AG04450 (cell line): ENCODE data around the gene MX2. TPM values are rescaled to one million over a fixed set of nuclear protein-coding genes. Genes with fewer than 3 reads are reported as not detected.

ENCODE experiments used
- CTCF ChIA-PET: fragments of 300-600, 350-600 bp; formaldehyde crosslinking; extraction: SDS; loops from one replicate; lab custom pipeline; 2022; ENCODE audit warnings: antibody characterized with exemption, inconsistent platforms; lab: Charles Lee
- POLR2A ChIA-PET: fragments of 350-600 bp; formaldehyde crosslinking; extraction: SDS; loops from one replicate; lab custom pipeline; 2021; ENCODE audit warnings: antibody characterized with exemption, inconsistent platforms; lab: Yijun Ruan, JAX
- DNase-seq: peaks from one replicate; pipeline ENCODE4 v3.0.0-alpha.2; 2011; ENCODE audit warnings: low read depth, low spot score
- H3K27ac ChIP-seq: one replicate; pipeline ENCODE4 v1.5.1; 2012; ENCODE audit warnings: low read depth, low read length, control low read depth
- H3K27me3 ChIP-seq: one replicate; pipeline ENCODE4 v1.6.0; 2012; ENCODE audit warnings: low read length; ENCODE audit not compliant: control insufficient read depth, insufficient read depth
- H3K4me3 ChIP-seq: 2 replicates; pipeline ENCODE4 v1.5.1; 2011; ENCODE audit warnings: mild to moderate bottlenecking, low read depth, low read length, control low read depth
- H3K9me3 ChIP-seq: 2 replicates; pipeline ENCODE4 v1.5.1; 2012; ENCODE audit warnings: low read length; ENCODE audit not compliant: control insufficient read depth, insufficient read depth
- CTCF ChIP-seq: IDR thresholded peaks from 2 replicates; pipeline ENCODE4 v1.5.1; 2011; ENCODE audit warnings: low read depth, low read length, control low read depth, inconsistent platforms
- polyA plus RNA-seq: library from polyadenylated mRNA; depleted of rRNA; stranded (reverse); fragments of >200 nt; gene quantifications from 2 replicates; pipeline ENCODE4 v1.2.3, GENCODE V29; 2011

The MX2 gene
- polyA plus RNA-seq, 1 experiment, result 0.82 TPM

GRCh38 chr21:41342035-41342434 is 19.8 kb upstream of the MX2 start:
- H3K27me3 ChIP-seq, result peaks cover 3% of the 10 kb centered on the region
- no peaks in the 10 kb centered on the region for H3K9me3 ChIP-seq
- no peak for TF ChIP-seq CTCF
- DNase-seq, result no peak
- H3K27ac ChIP-seq, result no peak overlapping the region
- H3K4me3 ChIP-seq, result no peak overlapping the region
- CTCF ChIA-PET, result no interaction called here
- POLR2A ChIA-PET, result no interaction called here

- Histone ChIP-seq H3K27ac (no peak overlapping the region), H3K9me3 (no peaks in the 10 kb centered on the region), H3K27me3 (peaks cover 3% of the 10 kb centered on the region), H3K4me3 (no peak overlapping the region)
- TF ChIP-seq CTCF, result no peak
- ChIA-PET POLR2A (no interaction called here), CTCF (no interaction called here)
- DNase-seq, result no peak
These were observed 17.7 kb upstream of the MX2 start for GRCh38 chr21:41344146-41344545.

GRCh38 chr21:41345356-41345755 is 16.5 kb upstream of the MX2 start:
- no peak for DNase-seq
- TF ChIP-seq CTCF, result no peak
- POLR2A ChIA-PET, result no interaction called here
- CTCF ChIA-PET, result interaction anchor here (0.6 kb wide), 1 partner anchor 175 kb away, joined by 6 read pairs; no protein-coding TSS in a partner anchor
- no peak overlapping the region for H3K4me3 ChIP-seq
- H3K9me3 ChIP-seq, result no peaks in the 10 kb centered on the region
- H3K27ac ChIP-seq, result no peak overlapping the region
- H3K27me3 ChIP-seq, result peaks cover 3% of the 10 kb centered on the region

- ChIA-PET POLR2A (interaction anchor here (0.7 kb wide), 1 partner anchor 234 kb away, joined by 5 read pairs; no protein-coding TSS in a partner anchor), CTCF (interaction anchor here (0.6 kb wide), 1 partner anchor 175 kb away, joined by 6 read pairs; no protein-coding TSS in a partner anchor)
- Histone ChIP-seq H3K27ac (no peak overlapping the region), H3K9me3 (no peaks in the 10 kb centered on the region), H3K4me3 (no peak overlapping the region), H3K27me3 (peaks cover 3% of the 10 kb centered on the region)
- no peak for DNase-seq
- TF ChIP-seq CTCF, result no peak
These were observed 15.7 kb upstream of the MX2 start for GRCh38 chr21:41345934-41346685.

- no peaks in the 10 kb centered on the region for H3K9me3 ChIP-seq
- ChIA-PET CTCF (no interaction called here), POLR2A (no interaction called here)
- H3K27ac ChIP-seq, result no peak overlapping the region
- TF ChIP-seq CTCF, result no peak
- no peak overlapping the region for H3K4me3 ChIP-seq
- peaks cover 3% of the 10 kb centered on the region for H3K27me3 ChIP-seq
- DNase-seq, result no peak
These were observed 15.1 kb upstream of the MX2 start for GRCh38 chr21:41346758-41347157.
